ENCODE measurements around the gene RRP36. TPM values are rescaled to one million over a fixed set of nuclear protein-coding genes. Genes with fewer than 3 reads are reported as not detected.

Gene RRP36
- polyA plus RNA-seq, 1 donor from 2014 or later, result 79.2 TPM

DNA sequence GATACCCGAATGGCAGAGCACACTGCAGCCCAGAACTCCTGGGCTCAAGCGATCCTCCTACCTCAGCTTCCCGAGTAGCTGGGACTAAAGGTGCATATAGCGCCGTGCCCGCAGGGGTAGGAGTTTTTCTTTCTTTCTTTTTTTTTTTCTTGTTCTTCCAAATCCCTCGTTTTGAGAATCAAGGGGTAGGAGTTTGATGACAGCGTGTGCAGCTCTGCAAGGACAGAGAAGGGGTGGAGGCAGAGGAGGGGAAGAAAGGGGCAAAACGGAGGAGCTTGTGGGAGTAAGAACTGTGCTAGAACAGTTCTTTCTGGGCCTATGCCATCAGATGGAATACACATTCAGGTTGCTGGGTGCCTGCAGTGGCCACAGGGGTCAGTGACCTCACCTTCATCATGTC is 15.3 kb downstream of the RRP36 start:
- Histone ChIP-seq H3K4me2 (ENCODE audit: low read length) (no peak overlapping the region), H3K9me3 (ENCODE audit: low read length) (no peaks in the 10 kb centered on the region), H3K4me3 (ENCODE audit: low read length) (no peak overlapping the region), H2AFZ (ENCODE audit: low read depth, low read length) (no peak overlapping the region), H3K9ac (ENCODE audit: low read length) (no peak overlapping the region), H3K27me3 (ENCODE audit: insufficient read depth, low read depth, low read length) (no peaks in the 10 kb centered on the region), H3K79me2 (replicated peaks; ENCODE audit: insufficient read depth, low read length) (no peaks in the 10 kb centered on the region), H3K9me2 (ENCODE audit: insufficient read depth, low read length) (no peaks in the 10 kb centered on the region), H3F3A (ENCODE audit: insufficient read depth, low read length, poor library complexity, severe bottlenecking) (no peaks in the 10 kb centered on the region), H4K20me1 (ENCODE audit: insufficient read depth) (no peaks in the 10 kb centered on the region), H3K36me3 (ENCODE audit: insufficient read depth, low read length) (no peaks in the 10 kb centered on the region), H3K27ac (ENCODE audit: low read length) (no peak overlapping the region)
- TF ChIP-seq RAD21 (conservative IDR thresholded peaks at IDR 0.05) (no peak), SMC3 (conservative IDR thresholded peaks at IDR 0.05; ENCODE audit: poor library complexity) (no peak), POLR2AphosphoS5 (IDR thresholded peaks at IDR 0.05) (no peak), EP300 (conservative IDR thresholded peaks at IDR 0.05; ENCODE audit: poor library complexity, severe bottlenecking) (no peak), TAF1 (IDR thresholded peaks at IDR 0.05; ENCODE audit: low read depth) (no peak), EZH2 (IDR thresholded peaks at IDR 0.05; ENCODE audit: borderline replicate concordance, insufficient read depth, low read length, poor library complexity, severe bottlenecking) (no peak), MXI1 (conservative IDR thresholded peaks at IDR 0.05; ENCODE audit: poor library complexity, severe bottlenecking) (no peak)
- TF ChIP-seq, protein P1, sequence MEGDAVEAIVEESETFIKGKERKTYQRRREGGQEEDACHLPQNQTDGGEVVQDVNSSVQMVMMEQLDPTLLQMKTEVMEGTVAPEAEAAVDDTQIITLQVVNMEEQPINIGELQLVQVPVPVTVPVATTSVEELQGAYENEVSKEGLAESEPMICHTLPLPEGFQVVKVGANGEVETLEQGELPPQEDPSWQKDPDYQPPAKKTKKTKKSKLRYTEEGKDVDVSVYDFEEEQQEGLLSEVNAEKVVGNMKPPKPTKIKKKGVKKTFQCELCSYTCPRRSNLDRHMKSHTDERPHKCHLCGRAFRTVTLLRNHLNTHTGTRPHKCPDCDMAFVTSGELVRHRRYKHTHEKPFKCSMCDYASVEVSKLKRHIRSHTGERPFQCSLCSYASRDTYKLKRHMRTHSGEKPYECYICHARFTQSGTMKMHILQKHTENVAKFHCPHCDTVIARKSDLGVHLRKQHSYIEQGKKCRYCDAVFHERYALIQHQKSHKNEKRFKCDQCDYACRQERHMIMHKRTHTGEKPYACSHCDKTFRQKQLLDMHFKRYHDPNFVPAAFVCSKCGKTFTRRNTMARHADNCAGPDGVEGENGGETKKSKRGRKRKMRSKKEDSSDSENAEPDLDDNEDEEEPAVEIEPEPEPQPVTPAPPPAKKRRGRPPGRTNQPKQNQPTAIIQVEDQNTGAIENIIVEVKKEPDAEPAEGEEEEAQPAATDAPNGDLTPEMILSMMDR (IDR thresholded peaks at IDR 0.05; ENCODE audit: poor library complexity, severe bottlenecking), result no peak
- TF ChIP-seq, protein P2, sequence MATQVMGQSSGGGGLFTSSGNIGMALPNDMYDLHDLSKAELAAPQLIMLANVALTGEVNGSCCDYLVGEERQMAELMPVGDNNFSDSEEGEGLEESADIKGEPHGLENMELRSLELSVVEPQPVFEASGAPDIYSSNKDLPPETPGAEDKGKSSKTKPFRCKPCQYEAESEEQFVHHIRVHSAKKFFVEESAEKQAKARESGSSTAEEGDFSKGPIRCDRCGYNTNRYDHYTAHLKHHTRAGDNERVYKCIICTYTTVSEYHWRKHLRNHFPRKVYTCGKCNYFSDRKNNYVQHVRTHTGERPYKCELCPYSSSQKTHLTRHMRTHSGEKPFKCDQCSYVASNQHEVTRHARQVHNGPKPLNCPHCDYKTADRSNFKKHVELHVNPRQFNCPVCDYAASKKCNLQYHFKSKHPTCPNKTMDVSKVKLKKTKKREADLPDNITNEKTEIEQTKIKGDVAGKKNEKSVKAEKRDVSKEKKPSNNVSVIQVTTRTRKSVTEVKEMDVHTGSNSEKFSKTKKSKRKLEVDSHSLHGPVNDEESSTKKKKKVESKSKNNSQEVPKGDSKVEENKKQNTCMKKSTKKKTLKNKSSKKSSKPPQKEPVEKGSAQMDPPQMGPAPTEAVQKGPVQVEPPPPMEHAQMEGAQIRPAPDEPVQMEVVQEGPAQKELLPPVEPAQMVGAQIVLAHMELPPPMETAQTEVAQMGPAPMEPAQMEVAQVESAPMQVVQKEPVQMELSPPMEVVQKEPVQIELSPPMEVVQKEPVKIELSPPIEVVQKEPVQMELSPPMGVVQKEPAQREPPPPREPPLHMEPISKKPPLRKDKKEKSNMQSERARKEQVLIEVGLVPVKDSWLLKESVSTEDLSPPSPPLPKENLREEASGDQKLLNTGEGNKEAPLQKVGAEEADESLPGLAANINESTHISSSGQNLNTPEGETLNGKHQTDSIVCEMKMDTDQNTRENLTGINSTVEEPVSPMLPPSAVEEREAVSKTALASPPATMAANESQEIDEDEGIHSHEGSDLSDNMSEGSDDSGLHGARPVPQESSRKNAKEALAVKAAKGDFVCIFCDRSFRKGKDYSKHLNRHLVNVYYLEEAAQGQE (IDR thresholded peaks at IDR 0.05; ENCODE audit: borderline replicate concordance), result no peak

DNA sequence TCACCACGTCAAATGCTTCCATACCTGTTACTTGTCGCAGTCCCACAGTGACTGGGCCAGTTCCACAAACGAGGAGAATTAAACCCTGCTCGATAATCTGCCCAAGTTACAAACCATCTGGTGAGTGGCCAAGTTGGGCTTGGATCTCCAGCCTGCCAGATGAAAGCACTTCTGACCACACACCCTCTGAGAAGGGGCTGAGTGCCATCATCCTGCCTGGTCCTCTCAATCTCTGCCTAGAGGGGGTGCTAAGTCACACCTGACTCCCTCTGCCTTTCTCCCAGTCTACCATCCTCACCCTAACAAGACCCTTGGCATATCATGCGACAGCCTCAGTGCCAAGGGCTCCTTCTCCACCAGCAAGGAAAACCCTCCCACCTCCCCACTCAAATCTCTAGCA is 15.8 kb downstream of the RRP36 start:
- H3K79me2 ChIP-seq (replicated peaks; ENCODE audit: insufficient read depth, low read length), result no peaks in the 10 kb centered on the region
- no peaks in the 10 kb centered on the region for H3K27me3 ChIP-seq (ENCODE audit: insufficient read depth, low read depth, low read length)
- no peaks in the 10 kb centered on the region for H3F3A ChIP-seq (ENCODE audit: insufficient read depth, low read length, poor library complexity, severe bottlenecking)
- no peak overlapping the region for H3K4me2 ChIP-seq (ENCODE audit: low read length)
- H3K27ac ChIP-seq (ENCODE audit: low read length), result no peak overlapping the region
- H3K36me3 ChIP-seq (ENCODE audit: insufficient read depth, low read length), result no peaks in the 10 kb centered on the region
- H3K9me2 ChIP-seq (ENCODE audit: insufficient read depth, low read length), result no peaks in the 10 kb centered on the region
- no peaks in the 10 kb centered on the region for H4K20me1 ChIP-seq (ENCODE audit: insufficient read depth)
- no peak for TF ChIP-seq TAF1 (IDR thresholded peaks at IDR 0.05; ENCODE audit: low read depth)
- no peak for TF ChIP-seq MXI1 (conservative IDR thresholded peaks at IDR 0.05; ENCODE audit: poor library complexity, severe bottlenecking)
- TF ChIP-seq, protein P2 (IDR thresholded peaks at IDR 0.05; ENCODE audit: borderline replicate concordance), result no peak
- no peak for TF ChIP-seq RAD21 (conservative IDR thresholded peaks at IDR 0.05)
- no peak for TF ChIP-seq POLR2AphosphoS5 (IDR thresholded peaks at IDR 0.05)
- TF ChIP-seq, protein P1 (IDR thresholded peaks at IDR 0.05; ENCODE audit: poor library complexity, severe bottlenecking), result no peak
- no peak for TF ChIP-seq EP300 (conservative IDR thresholded peaks at IDR 0.05; ENCODE audit: poor library complexity, severe bottlenecking)
- no peak for TF ChIP-seq SMC3 (conservative IDR thresholded peaks at IDR 0.05; ENCODE audit: poor library complexity)
- no peak for TF ChIP-seq EZH2 (IDR thresholded peaks at IDR 0.05; ENCODE audit: borderline replicate concordance, insufficient read depth, low read length, poor library complexity, severe bottlenecking)
- H2AFZ ChIP-seq (ENCODE audit: low read depth, low read length), result no peak overlapping the region
- no peaks in the 10 kb centered on the region for H3K9me3 ChIP-seq (ENCODE audit: low read length)
- no peak overlapping the region for H3K4me3 ChIP-seq (ENCODE audit: low read length)
- no peak overlapping the region for H3K9ac ChIP-seq (ENCODE audit: low read length)

Data from neural cell (in vitro differentiated cells).